Activated naive CD8-positive, alpha-beta T cell treated with anti-CD3 and anti-CD28 coated beads for 36 hours (primary cell): ENCODE results near the gene CAMSAP3. TPM values are rescaled to one million over a fixed set of nuclear protein-coding genes. Genes with fewer than 3 reads are reported as not detected.

ENCODE experiments used
- DNase-seq: peaks from one replicate; pipeline ENCODE4 v3.0.0; 2021
- H3K27ac Mint-ChIP-seq: one replicate; pipeline ENCODE4 v1.8.0; 2022; ENCODE audit warnings: mild to moderate bottlenecking, moderate library complexity, mixed read lengths
- H3K27me3 Mint-ChIP-seq: one replicate; pipeline ENCODE4 v1.8.0; 2022; ENCODE audit warnings: mild to moderate bottlenecking, mixed read lengths
- H3K36me3 Mint-ChIP-seq: one replicate; pipeline ENCODE4 v1.8.0; 2021; ENCODE audit warnings: mild to moderate bottlenecking, mixed read lengths
- H3K4me1 Mint-ChIP-seq: one replicate; pipeline ENCODE4 v1.8.0; 2021; ENCODE audit warnings: mixed read lengths
- H3K4me3 Mint-ChIP-seq: one replicate; pipeline ENCODE4 v1.8.0; 2022; ENCODE audit warnings: mild to moderate bottlenecking, moderate library complexity, mixed read lengths
- H3K9me3 Mint-ChIP-seq: one replicate; pipeline ENCODE4 v1.8.0; 2022; ENCODE audit warnings: mixed read lengths
- total RNA-seq, 2 experiments: library from RNA; stranded (reverse); gene quantifications; one replicate each; pipeline ENCODE4 v1.2.3, GENCODE V29; 2021

CAMSAP3 gene
- total RNA-seq, 2 experiments from 2014 or later = 0.50 to 0.52 TPM

DNA sequence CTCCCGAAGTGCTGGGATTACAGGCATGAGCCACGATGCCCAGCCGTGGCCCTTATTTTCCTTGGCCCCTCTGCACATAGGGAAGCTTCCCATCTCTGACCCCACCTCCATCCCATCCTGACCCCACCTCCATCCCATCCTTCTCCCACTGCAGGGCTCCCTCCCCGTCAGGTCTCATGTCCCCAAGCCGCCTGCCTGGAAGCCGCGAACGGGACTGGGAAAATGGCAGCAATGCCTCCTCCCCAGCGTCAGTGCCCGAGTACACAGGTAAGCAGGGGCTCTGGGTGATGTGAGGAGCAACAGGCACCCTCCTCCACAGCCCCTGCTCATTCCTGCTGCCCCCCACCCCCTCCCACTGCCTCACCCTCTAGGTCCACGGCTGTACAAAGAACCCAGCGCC is 21.5 kb downstream of the CAMSAP3 start:
- Mint-ChIP-seq H3K4me3 (no peak overlapping the region), H3K27me3 (no peaks in the 10 kb centered on the region), H3K27ac (no peak overlapping the region), H3K9me3 (no peaks in the 10 kb centered on the region), H3K4me1 (no peaks in the 10 kb centered on the region), H3K36me3 (peaks cover 11% of the 10 kb centered on the region)
- DNase-seq = no peak

DNA sequence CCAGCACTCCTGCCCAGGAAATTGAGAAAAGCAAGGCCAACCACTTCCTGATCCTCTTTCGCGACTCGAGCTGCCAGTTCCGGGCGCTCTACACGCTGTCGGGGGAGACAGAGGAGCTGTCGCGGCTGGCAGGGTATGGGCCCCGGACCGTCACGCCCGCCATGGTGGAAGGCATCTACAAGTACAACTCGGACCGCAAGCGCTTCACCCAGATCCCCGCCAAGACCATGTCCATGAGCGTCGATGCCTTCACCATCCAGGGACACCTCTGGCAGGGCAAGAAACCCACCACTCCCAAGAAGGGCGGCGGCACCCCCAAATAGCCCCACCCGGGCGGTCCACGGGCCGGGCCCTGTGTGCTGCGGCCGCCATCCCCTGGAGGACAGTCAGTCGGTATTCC is 22.1 kb downstream of the CAMSAP3 start:
- H3K27me3 Mint-ChIP-seq = no peaks in the 10 kb centered on the region
- H3K4me1 Mint-ChIP-seq = no peaks in the 10 kb centered on the region
- no peak for DNase-seq
- H3K27ac Mint-ChIP-seq = no peak overlapping the region
- H3K9me3 Mint-ChIP-seq = no peaks in the 10 kb centered on the region
- no peak overlapping the region for H3K4me3 Mint-ChIP-seq
- peaks cover 11% of the 10 kb centered on the region for H3K36me3 Mint-ChIP-seq

DNA sequence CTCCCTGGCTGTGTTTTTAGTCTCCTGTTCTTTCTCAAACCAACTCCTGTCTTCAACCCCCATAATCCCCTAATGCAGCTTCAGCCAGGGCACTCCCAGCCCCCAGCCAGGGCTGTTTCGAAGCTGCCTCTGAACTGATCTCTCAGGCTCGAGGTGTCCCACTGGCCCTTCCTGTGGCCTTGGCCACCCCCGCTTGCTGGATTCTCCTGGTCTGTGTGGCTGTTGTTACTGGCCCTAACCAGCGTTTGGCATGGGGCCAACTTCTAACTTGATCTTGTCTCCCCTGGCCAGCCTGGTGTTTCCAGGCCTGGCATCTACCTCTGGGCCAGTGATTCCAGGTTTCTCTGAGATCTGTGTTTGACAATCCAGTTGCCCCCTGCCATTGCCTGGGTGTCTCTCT is 22.7 kb downstream of the CAMSAP3 start:
- DNase-seq = no peak
- Mint-ChIP-seq H3K36me3 (peaks cover 14% of the 10 kb centered on the region), H3K4me3 (no peak overlapping the region), H3K27ac (no peak overlapping the region), H3K4me1 (no peaks in the 10 kb centered on the region), H3K9me3 (no peaks in the 10 kb centered on the region), H3K27me3 (no peaks in the 10 kb centered on the region)

DNA sequence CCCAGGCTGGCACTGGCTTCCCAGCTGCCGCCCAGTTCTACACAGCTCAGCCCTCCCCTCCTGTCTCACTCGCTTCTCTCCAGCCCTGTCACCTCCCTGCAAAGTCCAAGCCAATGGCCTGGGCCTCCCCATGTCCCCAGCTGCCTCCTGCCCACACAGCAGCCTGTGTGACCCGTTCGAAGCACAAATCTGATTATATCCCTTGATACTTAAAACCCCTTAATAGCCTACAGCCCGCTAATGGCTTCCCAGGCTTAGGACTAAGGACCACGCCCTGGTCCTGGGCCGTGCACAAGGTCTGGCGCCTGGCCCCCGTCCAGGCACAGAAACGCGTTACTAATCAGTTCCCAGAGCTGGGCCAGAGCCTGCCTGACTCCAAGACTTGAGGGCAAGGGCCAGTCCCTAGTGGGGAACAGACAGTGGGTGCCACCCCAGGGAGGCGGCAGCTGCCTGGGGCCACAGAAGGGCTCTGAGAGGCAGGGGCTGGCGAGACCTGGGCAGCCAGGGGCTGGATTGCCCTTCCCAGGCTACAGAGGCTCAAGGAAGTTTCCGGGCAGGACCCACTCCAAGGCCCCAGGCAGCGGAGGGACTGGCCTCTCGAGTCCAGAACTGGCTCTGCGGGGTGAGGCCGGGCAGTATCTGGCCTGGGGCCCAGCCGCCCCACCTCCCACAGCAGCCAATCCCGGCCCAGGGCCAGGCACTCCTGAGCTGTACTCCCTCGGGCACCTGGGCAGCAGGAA is 23.3 kb downstream of the CAMSAP3 start:
- Mint-ChIP-seq H3K27ac (no peak overlapping the region), H3K4me3 (no peak overlapping the region), H3K4me1 (no peaks in the 10 kb centered on the region), H3K9me3 (no peaks in the 10 kb centered on the region), H3K27me3 (no peaks in the 10 kb centered on the region), H3K36me3 (peaks cover 14% of the 10 kb centered on the region)
- no peak for DNase-seq

DNA sequence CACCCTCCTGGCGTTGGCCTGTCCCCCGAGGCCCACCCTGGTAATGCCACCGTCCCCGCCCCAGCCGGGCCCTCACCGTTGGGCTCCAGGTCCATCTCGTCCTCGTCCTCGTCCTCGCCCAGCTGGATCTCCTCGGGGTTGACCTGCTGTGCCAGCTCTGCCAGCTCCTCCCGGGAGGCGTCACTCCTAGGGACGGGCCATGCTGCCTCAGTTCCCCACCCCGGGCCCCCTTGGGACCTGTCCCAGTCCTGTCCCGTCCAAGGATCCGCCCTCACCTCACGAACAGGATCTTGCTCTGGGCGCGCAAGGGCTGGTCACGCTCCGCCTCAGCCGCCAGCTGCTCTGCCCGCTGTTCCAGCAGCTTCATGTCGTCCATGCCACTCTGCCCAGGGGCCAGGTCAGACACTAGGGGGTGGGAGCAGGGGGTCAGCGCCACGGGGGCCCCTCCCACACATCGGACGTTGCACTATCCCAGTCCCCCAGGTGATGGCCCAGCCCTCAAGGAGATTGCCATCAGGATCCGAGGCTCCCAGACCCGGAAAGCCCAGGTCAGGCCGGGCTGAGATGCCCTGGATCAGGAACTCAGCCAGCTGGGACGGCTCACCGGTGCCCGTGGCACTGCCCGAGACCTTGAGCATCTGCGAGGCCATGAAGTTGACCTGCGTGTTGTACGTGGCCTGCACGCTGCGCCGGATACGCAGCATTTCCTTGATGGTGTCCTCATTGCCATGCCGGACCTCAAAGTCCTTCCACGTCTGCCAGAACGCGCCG is 24.2 kb downstream of the CAMSAP3 start:
- no peak for DNase-seq
- H3K27me3 Mint-ChIP-seq = no peaks in the 10 kb centered on the region
- H3K36me3 Mint-ChIP-seq = peaks cover 14% of the 10 kb centered on the region
- H3K9me3 Mint-ChIP-seq = no peaks in the 10 kb centered on the region
- H3K27ac Mint-ChIP-seq = no peak overlapping the region
- H3K4me1 Mint-ChIP-seq = no peaks in the 10 kb centered on the region
- no peak overlapping the region for H3K4me3 Mint-ChIP-seq

DNA sequence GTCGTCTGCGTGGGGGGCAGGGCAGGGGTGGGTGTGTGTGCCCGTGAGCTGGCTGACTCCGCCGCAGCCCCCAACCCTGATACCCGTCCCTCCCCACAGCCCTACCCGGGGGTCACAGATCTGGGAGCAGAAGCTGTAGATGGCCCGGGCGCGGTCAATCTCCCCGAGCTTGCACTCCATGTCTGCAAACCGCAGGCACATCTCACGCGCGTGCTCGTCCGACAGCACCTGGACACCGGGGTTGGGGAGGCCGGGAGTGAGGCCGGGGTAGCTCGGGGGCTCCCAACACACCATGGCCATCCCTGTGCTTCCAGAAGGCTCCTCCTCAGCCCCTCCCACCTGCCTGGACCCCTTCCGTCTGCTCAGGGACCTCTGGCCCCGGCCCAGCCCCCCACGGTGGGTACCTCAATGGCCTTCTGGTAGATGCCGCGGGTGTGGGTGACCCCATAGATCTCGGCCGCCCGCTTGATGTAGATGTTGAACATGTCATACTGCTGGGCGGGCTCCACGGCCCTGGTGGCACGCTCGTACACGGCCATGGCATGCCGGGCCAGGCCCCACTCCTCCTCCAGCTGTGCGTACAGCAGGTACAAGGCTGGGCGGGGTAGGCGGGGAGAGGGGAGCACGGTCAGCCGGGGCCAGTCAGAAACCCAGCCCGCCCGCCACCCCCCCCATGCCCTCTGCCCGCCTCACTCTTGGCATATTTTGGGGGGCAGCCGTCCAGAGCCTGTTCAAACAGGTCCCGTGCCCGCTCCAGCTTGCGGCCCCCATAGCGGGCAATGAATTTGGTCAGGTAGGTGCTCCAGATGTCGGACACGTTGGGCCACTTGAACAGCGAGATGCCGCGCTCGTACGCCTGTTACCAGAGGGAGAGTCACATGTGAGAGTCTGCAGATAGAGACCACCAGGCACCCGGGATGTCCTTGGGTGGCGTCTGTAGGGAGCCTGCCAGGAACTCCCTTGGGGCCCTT is 25.1 kb downstream of the CAMSAP3 start:
- H3K9me3 Mint-ChIP-seq = no peaks in the 10 kb centered on the region
- H3K4me3 Mint-ChIP-seq = no peak overlapping the region
- DNase-seq = no peak
- H3K27me3 Mint-ChIP-seq = no peaks in the 10 kb centered on the region
- no peak overlapping the region for H3K27ac Mint-ChIP-seq
- no peaks in the 10 kb centered on the region for H3K4me1 Mint-ChIP-seq
- peaks cover 14% of the 10 kb centered on the region for H3K36me3 Mint-ChIP-seq

DNA sequence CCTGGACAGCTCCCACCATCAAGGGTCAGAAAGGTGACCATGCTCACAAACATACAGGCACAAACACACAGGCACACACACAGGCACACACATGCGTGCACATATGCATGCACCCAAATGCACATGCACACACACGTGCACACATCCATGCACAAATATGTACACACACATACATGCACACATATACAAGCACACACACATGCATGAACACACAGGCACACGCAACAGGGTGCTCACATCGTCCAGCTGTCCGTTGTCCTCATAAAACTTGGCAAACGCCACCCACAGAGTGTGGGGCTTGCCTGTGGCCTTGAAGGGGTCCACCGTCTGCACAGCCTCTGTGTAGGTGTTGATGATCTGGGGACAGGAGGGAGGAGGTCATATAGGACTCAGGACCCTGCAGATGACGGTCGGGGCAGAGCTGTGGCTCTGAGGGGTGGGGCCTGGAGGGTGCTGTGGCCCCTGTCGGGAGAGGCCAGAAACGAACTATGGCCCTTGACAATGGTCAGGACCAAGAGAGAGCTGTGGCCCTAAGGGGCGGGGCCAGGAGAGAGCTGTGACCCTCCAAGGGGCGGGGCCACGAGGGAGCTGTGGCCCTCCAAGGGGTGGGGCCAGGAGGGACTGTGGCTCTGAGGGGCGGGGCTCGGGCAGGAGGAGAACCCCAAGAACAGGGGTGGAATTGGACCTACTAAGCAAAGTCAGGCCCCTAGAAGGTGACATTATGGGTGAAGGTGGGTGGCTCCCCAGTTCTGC is 27.4 kb downstream of the CAMSAP3 start:
- no peaks in the 10 kb centered on the region for H3K27me3 Mint-ChIP-seq
- DNase-seq = peak; percentile 33
- H3K27ac Mint-ChIP-seq = no peak overlapping the region
- H3K36me3 Mint-ChIP-seq = peaks cover 12% of the 10 kb centered on the region
- no peak overlapping the region for H3K4me3 Mint-ChIP-seq
- H3K4me1 Mint-ChIP-seq = peaks cover 3% of the 10 kb centered on the region
- no peaks in the 10 kb centered on the region for H3K9me3 Mint-ChIP-seq

DNA sequence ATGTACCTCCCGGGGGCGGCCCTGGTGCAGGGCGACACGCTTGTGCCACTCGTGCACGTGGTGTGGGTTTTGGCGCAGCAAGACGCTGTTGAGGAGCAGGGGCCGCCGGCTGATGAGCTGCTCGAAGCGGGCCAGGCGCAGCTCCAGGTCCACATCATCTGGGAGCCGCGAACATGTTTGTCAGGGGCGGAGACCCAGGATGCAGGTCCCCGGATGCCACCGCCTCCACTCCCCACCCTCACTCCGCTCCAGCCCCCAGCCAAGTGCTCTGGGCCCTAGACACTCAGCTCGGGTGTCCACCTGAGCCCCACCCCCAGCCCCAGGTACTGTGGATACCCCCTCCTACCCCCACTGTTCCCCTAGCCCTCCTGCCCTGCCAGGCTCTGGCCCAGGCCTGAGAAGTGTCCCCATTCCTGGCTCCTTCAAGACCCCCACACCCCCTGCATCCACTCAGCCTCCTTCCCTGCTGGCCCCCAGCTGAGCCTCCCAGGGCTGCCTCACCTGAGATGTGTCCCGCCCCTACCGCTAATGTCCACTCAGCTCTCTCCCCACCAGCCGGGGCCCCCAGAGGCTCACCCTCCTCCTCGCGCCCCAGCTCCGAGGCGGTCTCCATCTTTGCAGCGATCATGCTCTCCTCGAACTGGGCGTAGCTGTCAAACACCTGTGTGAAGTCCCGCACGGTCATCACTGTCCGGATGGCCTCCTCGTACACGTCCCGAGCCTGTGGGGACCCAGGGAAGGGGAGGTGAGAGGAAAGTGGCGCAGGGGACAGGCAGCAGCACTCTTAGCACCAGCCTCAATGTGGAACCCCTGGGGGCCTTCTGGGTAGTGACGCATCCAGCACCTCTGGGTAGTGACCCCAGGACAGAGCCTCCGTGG is 28.3 kb downstream of the CAMSAP3 start:
- no peak for DNase-seq
- no peak overlapping the region for H3K27ac Mint-ChIP-seq
- H3K4me3 Mint-ChIP-seq = no peak overlapping the region
- H3K36me3 Mint-ChIP-seq = peaks cover 5% of the 10 kb centered on the region
- H3K4me1 Mint-ChIP-seq = peaks cover 9% of the 10 kb centered on the region
- H3K27me3 Mint-ChIP-seq = no peaks in the 10 kb centered on the region
- no peaks in the 10 kb centered on the region for H3K9me3 Mint-ChIP-seq

DNA sequence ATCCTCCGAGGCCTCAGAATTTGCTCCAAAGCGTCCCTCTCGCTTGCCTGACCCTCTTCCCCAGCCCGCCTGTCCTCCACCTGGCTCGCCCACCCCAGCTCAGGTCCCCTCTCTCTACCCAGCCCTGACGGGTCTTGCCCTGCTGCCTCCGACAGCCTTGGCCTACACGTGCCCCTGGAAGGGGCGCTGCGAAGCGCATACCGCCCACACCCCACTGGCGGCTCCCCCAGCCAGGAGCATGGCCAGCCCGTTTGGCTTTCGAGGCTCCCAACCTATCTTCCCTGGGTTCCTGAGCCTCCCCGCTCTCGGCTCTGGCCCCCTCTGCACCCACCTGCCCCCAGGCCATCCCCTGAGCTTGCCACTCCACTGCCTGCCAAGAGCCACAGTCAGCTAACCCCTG is 29.1 kb downstream of the CAMSAP3 start:
- H3K9me3 Mint-ChIP-seq = no peaks in the 10 kb centered on the region

DNA sequence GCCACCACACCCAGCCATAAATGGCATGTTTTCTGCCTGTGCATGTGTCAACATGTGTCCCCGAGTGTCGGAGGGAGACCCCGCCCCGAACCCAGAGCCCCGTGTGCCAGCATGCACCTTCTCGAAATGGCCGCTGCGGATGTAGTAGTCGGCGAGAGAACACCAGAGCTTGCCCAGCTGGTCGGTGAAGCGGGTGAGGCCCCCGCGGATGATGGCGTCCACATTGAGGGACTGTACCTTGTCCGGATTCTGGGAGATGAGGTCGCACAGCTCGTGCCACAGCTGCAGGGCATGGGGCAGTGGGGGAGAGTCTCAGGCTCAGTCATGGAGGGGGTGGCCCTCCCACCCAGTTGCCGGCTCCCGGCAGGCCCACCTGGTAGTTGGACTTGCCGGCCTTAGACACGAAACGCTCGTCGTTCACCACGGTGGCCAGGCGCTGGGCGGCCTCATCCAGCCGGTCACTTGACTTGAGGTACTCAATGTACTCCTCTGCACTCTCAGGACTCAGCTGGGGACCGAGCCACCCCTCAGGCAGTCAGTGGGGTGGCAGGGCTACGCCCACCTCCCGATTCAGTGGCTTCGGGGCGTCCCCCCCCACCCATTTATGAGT is 30.2 kb downstream of the CAMSAP3 start:
- Mint-ChIP-seq H3K27ac (no peak overlapping the region), H3K4me3 (no peak overlapping the region), H3K4me1 (peaks cover 17% of the 10 kb centered on the region), H3K9me3 (no peaks in the 10 kb centered on the region), H3K27me3 (no peaks in the 10 kb centered on the region), H3K36me3 (peaks cover 9% of the 10 kb centered on the region)
- no peak for DNase-seq

More for the DNA sequence above, 29.1 kb downstream of the CAMSAP3 start:
- peaks cover 9% of the 10 kb centered on the region for H3K36me3 Mint-ChIP-seq
- H3K4me1 Mint-ChIP-seq = peaks cover 10% of the 10 kb centered on the region
- DNase-seq = no peak
- no peak overlapping the region for H3K27ac Mint-ChIP-seq
- H3K27me3 Mint-ChIP-seq = no peaks in the 10 kb centered on the region
- no peak overlapping the region for H3K4me3 Mint-ChIP-seq

DNA sequence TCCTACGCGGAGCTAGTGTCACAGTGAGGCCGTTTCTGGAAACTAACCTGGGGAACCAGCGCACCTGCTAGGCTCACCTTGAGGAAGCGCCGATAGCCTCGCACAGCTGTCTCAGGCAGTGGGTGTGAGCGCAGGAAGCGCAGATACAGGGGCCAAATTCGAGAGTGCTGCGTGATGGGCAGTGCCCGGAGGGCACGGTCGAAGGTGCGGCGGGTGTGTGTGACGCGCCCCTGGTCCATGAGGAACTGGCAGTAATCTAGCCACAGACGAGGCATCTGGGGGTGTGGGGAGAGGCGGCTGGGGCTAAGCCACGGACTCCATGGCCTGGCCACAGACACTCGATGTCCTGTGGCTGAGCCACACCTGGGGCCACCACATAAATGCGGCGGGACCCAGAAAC is 31.5 kb downstream of the CAMSAP3 start:
- DNase-seq = no peak
- Mint-ChIP-seq H3K9me3 (no peaks in the 10 kb centered on the region), H3K36me3 (peaks cover 9% of the 10 kb centered on the region), H3K4me1 (peaks cover 24% of the 10 kb centered on the region), H3K4me3 (no peak overlapping the region), H3K27me3 (no peaks in the 10 kb centered on the region), H3K27ac (no peak overlapping the region)

DNA sequence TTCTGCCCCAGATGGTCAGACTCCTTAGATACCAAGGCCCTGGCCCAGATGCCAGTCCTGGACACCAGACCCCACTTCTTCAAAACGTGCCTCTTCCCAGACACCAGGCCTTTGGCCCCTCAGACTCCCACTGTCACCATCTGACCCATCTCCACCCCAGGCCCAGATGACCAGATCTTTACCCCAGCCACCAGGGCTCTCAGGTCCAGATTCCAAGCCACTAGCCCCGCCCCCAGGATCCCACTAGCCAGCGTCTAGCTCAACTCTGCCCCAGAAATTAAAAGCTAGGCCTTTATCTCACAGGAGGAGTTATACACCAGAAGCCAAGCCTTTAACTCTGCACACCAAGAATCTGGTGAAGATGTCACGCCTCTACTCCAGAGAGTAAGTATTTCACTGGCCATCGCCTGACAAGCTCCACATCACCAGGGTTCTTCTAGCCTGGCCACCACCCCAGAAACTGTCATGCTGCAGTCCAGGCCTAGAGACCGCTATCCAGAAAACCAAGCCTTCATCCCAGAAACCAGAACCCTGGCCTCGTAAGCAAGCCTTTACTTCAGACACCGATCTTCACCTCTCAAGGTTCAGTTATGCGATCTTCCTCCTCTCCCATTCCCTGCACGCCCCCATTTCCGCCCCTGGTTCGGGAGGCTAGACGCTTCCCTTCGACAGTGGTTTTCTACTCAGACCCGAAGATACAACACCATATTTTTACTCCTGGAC is 33.1 kb downstream of the CAMSAP3 start:
- Mint-ChIP-seq H3K27ac (peak overlapping the region; percentile 94), H3K4me3 (peak overlapping the region; percentile 94), H3K36me3 (peaks cover 6% of the 10 kb centered on the region), H3K4me1 (peaks cover 24% of the 10 kb centered on the region), H3K27me3 (no peaks in the 10 kb centered on the region), H3K9me3 (no peaks in the 10 kb centered on the region)
- no peak for DNase-seq
